Measurements from ENCODE around the gene XAGE5. TPM values are rescaled to one million over a fixed set of nuclear protein-coding genes. Genes with fewer than 3 reads are reported as not detected.

Gene XAGE5
- total RNA-seq, 1 experiment from 2014 or later, result not detected

DNA sequence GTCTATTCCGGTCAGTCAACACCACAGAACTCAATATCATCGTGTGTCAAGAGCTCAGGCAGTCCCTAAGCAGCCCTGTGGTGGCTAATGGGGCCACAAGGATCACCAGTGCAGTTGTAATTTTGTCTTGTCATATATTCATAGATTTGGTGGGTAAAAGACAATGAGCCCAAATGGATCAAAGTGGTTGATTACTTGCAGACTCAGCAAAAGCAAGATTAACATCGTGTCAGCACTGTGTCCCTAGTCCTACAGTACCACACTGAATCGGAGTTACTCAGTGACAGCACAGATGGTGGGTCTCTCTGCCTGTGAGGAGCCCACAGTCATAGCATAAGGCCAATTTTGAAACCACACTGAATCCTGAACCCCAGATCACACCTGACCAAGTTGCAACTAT lies 8.7 kb downstream of the XAGE5 start:
- H2BK120ac ChIP-seq (ENCODE audit: low read depth, low read length, poor library complexity, severe bottlenecking), result no peak overlapping the region
- H3K9ac ChIP-seq (ENCODE audit: extremely low read depth, insufficient read length, low read length), result no peak overlapping the region
- no peak overlapping the region for H2BK20ac ChIP-seq (ENCODE audit: low read depth, low read length, poor library complexity, severe bottlenecking)
- no peak overlapping the region for H3K56ac ChIP-seq (ENCODE audit: insufficient read length, low read depth, low read length)
- no peak overlapping the region for H2AFZ ChIP-seq (ENCODE audit: low read length)
- H3K23me2 ChIP-seq (ENCODE audit: insufficient read length, low read depth, low read length, poor library complexity, severe bottlenecking), result no peaks in the 10 kb centered on the region
- no peak overlapping the region for H4K91ac ChIP-seq (ENCODE audit: insufficient read length, low read depth, low read length)
- H3K27me3 ChIP-seq (ENCODE audit: insufficient read depth, low read length), result no peaks in the 10 kb centered on the region
- no peak overlapping the region for H3T11ph ChIP-seq (ENCODE audit: low read length)
- H4K20me1 ChIP-seq (ENCODE audit: control insufficient read depth, insufficient read depth, insufficient read length), result no peaks in the 10 kb centered on the region
- no peak for DNase-seq
- Mint-ChIP-seq H3K4me3 (no peak overlapping the region), H3K9me3 (peaks cover 48 to 76% of the 10 kb centered on the region in 2 experiments), H3K27me3 (ENCODE audit: low read depth) (peaks cover 18% of the 10 kb centered on the region), H3K27ac (no peak overlapping the region), H3K4me1 (no peaks in the 10 kb centered on the region), H3K36me3 (ENCODE audit: insufficient read depth in 1 of 3, low read depth in 3 of 3) (peaks cover 0 to 6% (median 5%) of the 10 kb centered on the region in 3 experiments; a peak in 1 of 7 replicates)
- no peak overlapping the region for H3K14ac ChIP-seq (ENCODE audit: insufficient read depth, low read length)
- no peak overlapping the region for H4K5ac ChIP-seq (ENCODE audit: insufficient read length, low read depth, low read length)
- H2BK5ac ChIP-seq (ENCODE audit: insufficient read length, low read length), result no peak overlapping the region
- peaks cover 28% of the 10 kb centered on the region for H3K9me3 ChIP-seq (ENCODE audit: control insufficient read depth, low read depth, low read length)
- TF ChIP-seq, protein P1, sequence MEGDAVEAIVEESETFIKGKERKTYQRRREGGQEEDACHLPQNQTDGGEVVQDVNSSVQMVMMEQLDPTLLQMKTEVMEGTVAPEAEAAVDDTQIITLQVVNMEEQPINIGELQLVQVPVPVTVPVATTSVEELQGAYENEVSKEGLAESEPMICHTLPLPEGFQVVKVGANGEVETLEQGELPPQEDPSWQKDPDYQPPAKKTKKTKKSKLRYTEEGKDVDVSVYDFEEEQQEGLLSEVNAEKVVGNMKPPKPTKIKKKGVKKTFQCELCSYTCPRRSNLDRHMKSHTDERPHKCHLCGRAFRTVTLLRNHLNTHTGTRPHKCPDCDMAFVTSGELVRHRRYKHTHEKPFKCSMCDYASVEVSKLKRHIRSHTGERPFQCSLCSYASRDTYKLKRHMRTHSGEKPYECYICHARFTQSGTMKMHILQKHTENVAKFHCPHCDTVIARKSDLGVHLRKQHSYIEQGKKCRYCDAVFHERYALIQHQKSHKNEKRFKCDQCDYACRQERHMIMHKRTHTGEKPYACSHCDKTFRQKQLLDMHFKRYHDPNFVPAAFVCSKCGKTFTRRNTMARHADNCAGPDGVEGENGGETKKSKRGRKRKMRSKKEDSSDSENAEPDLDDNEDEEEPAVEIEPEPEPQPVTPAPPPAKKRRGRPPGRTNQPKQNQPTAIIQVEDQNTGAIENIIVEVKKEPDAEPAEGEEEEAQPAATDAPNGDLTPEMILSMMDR (conservative IDR thresholded peaks at IDR 0.05), result no peak
- H2BK12ac ChIP-seq (ENCODE audit: insufficient read length, low read depth, low read length), result no peak overlapping the region
- no peak overlapping the region for H3K4me2 ChIP-seq (ENCODE audit: insufficient read depth, insufficient read length, low read length)
- H3K79me1 ChIP-seq (ENCODE audit: insufficient read depth, low read depth, low read length, poor library complexity, severe bottlenecking), result no peaks in the 10 kb centered on the region
- H2BK15ac ChIP-seq (ENCODE audit: low read depth, low read length), result no peak overlapping the region
- H3K4ac ChIP-seq (ENCODE audit: low read depth, low read length), result no peak overlapping the region
- no peaks in the 10 kb centered on the region for H3K79me2 ChIP-seq (ENCODE audit: insufficient read depth, low read length)
- H3K4me1 ChIP-seq (ENCODE audit: insufficient read depth, low read length), result no peaks in the 10 kb centered on the region
- no CpG with 5 or more reads among the region's 4 CpGs for WGBS (ENCODE audit: extremely low coverage, insufficient read length, low lambda C conversion rate)
- no peak overlapping the region for H3K27ac ChIP-seq (ENCODE audit: insufficient read length, low read depth, low read length)
- H3K18ac ChIP-seq (ENCODE audit: insufficient read length, low read depth, low read length), result no peak overlapping the region
- H2AK5ac ChIP-seq (ENCODE audit: insufficient read length, low read length), result no peak overlapping the region
- H4K8ac ChIP-seq (replicated peaks; ENCODE audit: insufficient read length, low read depth, low read length), result no peak overlapping the region
- H3K23ac ChIP-seq (ENCODE audit: insufficient read length, low read depth, low read length), result no peak overlapping the region

All from H9 (cell line).